SK-N-SH (cell line): ENCODE results near the gene EPHA5. TPM values are rescaled to one million over a fixed set of nuclear protein-coding genes. Genes with fewer than 3 reads are reported as not detected.
"Not testable (repeated sequence)": the region's sequence is repeated elsewhere in the genome, so short reads cannot be mapped to it uniquely, and the experiment has no call there.

ENCODE experiments used
- CTCF ChIA-PET: fragments of 300-600, 350-600 bp; formaldehyde crosslinking; extraction: SDS; loops from one replicate; lab custom pipeline; 2021; lab: Yijun Ruan, JAX
- POLR2A ChIA-PET: fragments of 350-600 bp; sonication (Branson Sonifier 250); formaldehyde crosslinking; extraction: SDS; loops from one replicate; lab custom pipeline; 2020; ENCODE audit warnings: antibody characterized with exemption, inconsistent platforms; lab: Yijun Ruan, JAX
- DNase-seq: peaks from one replicate; pipeline ENCODE4 v3.0.0; 2012
- H2AFZ ChIP-seq: fragments of 200-600 bp; sonication (generic); 2 replicates; pipeline ENCODE4 v1.8.1; 2016; ENCODE audit warnings: antibody characterized with exemption, mild to moderate bottlenecking, low read depth
- H3F3A ChIP-seq: fragments of 200-600 bp; sonication (generic); replicated peaks from 2 replicates; pipeline ENCODE3; 2016; ENCODE audit warnings: antibody characterized with exemption, mild to moderate bottlenecking; ENCODE audit not compliant: insufficient read depth
- H3K27ac ChIP-seq, 2 experiments: fragments of 200-500 bp in 1 of 2; fragments of 200-600 bp in 1 of 2; sonication (Bioruptor generic) in 1 of 2; sonication (generic), shearing (Covaris generic) in 1 of 2; 2 replicates each; pipeline versions ENCODE4 v1.5.1 to v1.6.1; 2014 to 2016; ENCODE audit warnings: low read depth in 2 of 2, inconsistent platforms in 1 of 2, low read length in 1 of 2, mild to moderate bottlenecking in 1 of 2, mixed read lengths in 1 of 2
- H3K27me3 ChIP-seq: fragments of 200-600 bp; sonication (generic), shearing (Covaris generic); 2 replicates; pipeline ENCODE4 v1.6.1; 2016; ENCODE audit warnings: mixed run types; ENCODE audit not compliant: insufficient read depth
- H3K36me3 ChIP-seq, 2 experiments: fragments of 200-500 bp in 1 of 2; fragments of 200-600 bp in 1 of 2; sonication (Bioruptor generic) in 1 of 2; sonication (generic) in 1 of 2; replicated peaks in 1 of 2; 2 replicates each; pipeline versions ENCODE3 to v1.5.1; 2014 to 2016; ENCODE audit warnings: low read length in 1 of 2, mild to moderate bottlenecking in 1 of 2; ENCODE audit not compliant: insufficient read depth in 2 of 2, control insufficient read depth in 1 of 2
- H3K4me1 ChIP-seq, 2 experiments: fragments of 200-500 bp in 1 of 2; fragments of 200-600 bp in 1 of 2; sonication (Bioruptor generic) in 1 of 2; sonication (generic), shearing (Covaris generic) in 1 of 2; 2 replicates each; pipeline versions ENCODE4 v1.5.1 to v1.6.1; 2014 to 2016; ENCODE audit warnings: low read depth in 1 of 2, low read length in 1 of 2, mixed run types in 1 of 2; ENCODE audit not compliant: insufficient read depth in 2 of 2, control insufficient read depth in 1 of 2
- H3K4me2 ChIP-seq: fragments of 200-600 bp; sonication (generic), shearing (Covaris generic); 2 replicates; pipeline ENCODE4 v1.6.1; 2017; ENCODE audit warnings: mixed run types
- H3K4me3 ChIP-seq, 2 experiments: fragments of 200-500 bp in 1 of 2; fragments of 200-600 bp in 1 of 2; sonication (Bioruptor generic) in 1 of 2; sonication (generic), shearing (Covaris generic) in 1 of 2; 2 replicates each; pipeline versions ENCODE4 v1.5.1 to v1.8.1; 2014 to 2016; ENCODE audit warnings: low read depth in 2 of 2, inconsistent platforms in 1 of 2, low read length in 1 of 2, mild to moderate bottlenecking in 1 of 2, mixed read lengths in 1 of 2, moderate library complexity in 1 of 2
- H3K79me2 ChIP-seq: fragments of 200-600 bp; sonication (generic); 2 replicates; pipeline ENCODE4 v1.8.1; 2017; ENCODE audit warnings: mild to moderate bottlenecking; ENCODE audit not compliant: insufficient read depth
- H3K9ac ChIP-seq: fragments of 200-600 bp; sonication (generic); 2 replicates; pipeline ENCODE4 v1.6.1; 2017; ENCODE audit warnings: mixed run types
- H3K9me2 ChIP-seq: fragments of 200-600 bp; sonication (generic); 2 replicates; pipeline ENCODE4 v1.6.1; 2017; ENCODE audit warnings: mixed run types
- H3K9me3 ChIP-seq: fragments of 200-600 bp; sonication (generic); 2 replicates; pipeline ENCODE4 v1.6.1; 2017; ENCODE audit warnings: mixed run types, mild to moderate bottlenecking, moderate library complexity
- H4K20me1 ChIP-seq: fragments of 200-600 bp; sonication (generic); 2 replicates; pipeline ENCODE4 v1.6.1; 2017; ENCODE audit warnings: mild to moderate bottlenecking, mixed run types; ENCODE audit not compliant: insufficient read depth
- CTCF ChIP-seq: fragments of 200-600 bp; sonication (generic); IDR thresholded peaks from 2 replicates; pipeline ENCODE4 v1.6.1; 2017; ENCODE audit warnings: antibody characterized with exemption, mild to moderate bottlenecking, moderate library complexity
- ELF1 ChIP-seq: IDR thresholded peaks from 2 replicates; pipeline ENCODE4 v1.4.0; 2012
- EP300 ChIP-seq, 2 experiments: IDR thresholded peaks; 2 replicates each; pipeline versions ENCODE4 v1.4.0 to v1.6.1; 2012; ENCODE audit warnings: borderline replicate concordance in 1 of 2, low read depth in 1 of 2, low read length in 1 of 2
- FOSL2 ChIP-seq: IDR thresholded peaks from 2 replicates; pipeline ENCODE4 v1.4.0; 2012; ENCODE audit warnings: low read depth, mild to moderate bottlenecking, moderate library complexity, borderline replicate concordance
- FOXJ3 ChIP-seq: sonication (generic); formaldehyde crosslinking; IDR thresholded peaks from 2 replicates; pipeline ENCODE4 v1.5.1; 2020; ENCODE audit warnings: mild to moderate bottlenecking, missing genetic modification reagents
- GABPA ChIP-seq: IDR thresholded peaks from 2 replicates; pipeline ENCODE4 v1.4.0; 2012; ENCODE audit warnings: low read depth, mild to moderate bottlenecking
- IRF3 ChIP-seq: fragments of 150-350 bp; IDR thresholded peaks from 2 replicates; pipeline ENCODE4 v1.6.1; 2016; ENCODE audit warnings: mild to moderate bottlenecking, low read depth, low read length
- JUND ChIP-seq: IDR thresholded peaks from 2 replicates; pipeline ENCODE4 v1.4.0; 2012
- PBX3 ChIP-seq: IDR thresholded peaks from 2 replicates; pipeline ENCODE4; 2012
- RCOR1 ChIP-seq: fragments of 150-350 bp; IDR thresholded peaks from 2 replicates; pipeline ENCODE4 v1.6.1; 2017; ENCODE audit warnings: antibody characterized with exemption, low read length
- REST ChIP-seq: IDR thresholded peaks from 2 replicates; pipeline ENCODE4 v1.6.1; 2012; ENCODE audit warnings: mild to moderate bottlenecking, low read depth, low read length, moderate library complexity
- SIN3A ChIP-seq: IDR thresholded peaks from 2 replicates; pipeline ENCODE4 v1.6.1; 2012; ENCODE audit warnings: low read depth, mild to moderate bottlenecking, low read length, moderate library complexity, borderline replicate concordance
- TCF12 ChIP-seq: IDR thresholded peaks from 2 replicates; pipeline ENCODE4 v1.4.0; 2012
- TEAD4 ChIP-seq: IDR thresholded peaks from 2 replicates; pipeline ENCODE4 v1.4.0; 2012; ENCODE audit warnings: mild to moderate bottlenecking, borderline replicate concordance; ENCODE audit not compliant: insufficient read depth
- USF2 ChIP-seq: fragments of 150-350 bp; IDR thresholded peaks from 2 replicates; pipeline ENCODE4 v1.6.1; 2017; ENCODE audit warnings: antibody characterized with exemption, low read length, low read depth, borderline replicate concordance
- YY1 ChIP-seq: IDR thresholded peaks from 2 replicates; pipeline ENCODE4 v1.4.0; 2012; ENCODE audit warnings: low read depth, mild to moderate bottlenecking
- ZBTB33 ChIP-seq: IDR thresholded peaks from 2 replicates; pipeline ENCODE4 v1.4.0; 2012; ENCODE audit warnings: low read depth, borderline replicate concordance
- WGBS: methylation state at CpG from one replicate; pipeline ENCODE4 v1.1.6; 2017; ENCODE audit warnings: low lambda C conversion rate; 5-methylcytosine and 5-hydroxymethylcytosine counted together
- polyA plus RNA-seq, 3 experiments: library from polyadenylated mRNA; depleted of rRNA; stranded (reverse); fragments of >200 nt; gene quantifications; 2 replicates each; pipeline ENCODE4 v1.2.3, GENCODE V29; 2012

Gene EPHA5
- polyA plus RNA-seq, 1 of the 3 experiments (the other 2 are of a cell fraction), result not detected

- Histone ChIP-seq H3K27me3 (peaks cover 5% of the 10 kb centered on the region; the same call in 1 of the 2 replicates), H3K27ac (no peak overlapping the region), H3K4me2 (no peak overlapping the region), H3K4me3 (no peak overlapping the region), H3K9me3 (no peaks in the 10 kb centered on the region), H3F3A (no peaks in the 10 kb centered on the region), H3K9me2 (no peaks in the 10 kb centered on the region), H3K36me3 (no peaks in the 10 kb centered on the region), H3K79me2 (no peaks in the 10 kb centered on the region), H4K20me1 (no peaks in the 10 kb centered on the region), H2AFZ (no peak overlapping the region), H3K4me1 (no peaks in the 10 kb centered on the region), H3K9ac (no peak overlapping the region)
- TF ChIP-seq PBX3, result no peak
- no peak for TF ChIP-seq TEAD4
- TF ChIP-seq FOSL2, result no peak
- no peak for TF ChIP-seq TCF12
- no peak for TF ChIP-seq CTCF
- no peak for TF ChIP-seq SIN3A
- no peak for TF ChIP-seq IRF3
- no peak for TF ChIP-seq EP300 (IDR thresholded peaks at IDR 0.05; ENCODE audit: borderline replicate concordance in 1 of 2, low read depth in 1 of 2, low read length in 1 of 2)
- no peak for TF ChIP-seq FOXJ3 (CRISPR knock-in tag)
- TF ChIP-seq USF2, result no peak
- TF ChIP-seq ZBTB33, result no peak
- no peak for TF ChIP-seq RCOR1
- TF ChIP-seq REST, result no peak
- TF ChIP-seq GABPA, result no peak
- no peak for TF ChIP-seq ELF1
- TF ChIP-seq YY1, result no peak
- TF ChIP-seq JUND, result no peak
- no peak for DNase-seq
- CTCF ChIA-PET, result no interaction called here
- 5% methylated on average over 1 of the region's 1 CpG for WGBS
- POLR2A ChIA-PET, result no interaction called here
Measured at GRCh38 chr4:65310586-65310985, 359.7 kb downstream of the EPHA5 start.

GRCh38 chr4:65308626-65309025 lies 361.7 kb downstream of the EPHA5 start:
- H3K4me3 ChIP-seq, H3K9ac ChIP-seq, H3K9me2 ChIP-seq, H3K36me3 ChIP-seq, H3K79me2 ChIP-seq, H3K4me1 ChIP-seq, H3F3A ChIP-seq, H3K4me2 ChIP-seq, H3K27me3 ChIP-seq, H4K20me1 ChIP-seq, POLR2A ChIA-PET, H3K27ac ChIP-seq, H3K9me3 ChIP-seq, H2AFZ ChIP-seq, DNase-seq, CTCF ChIA-PET: not testable (repeated sequence)
- WGBS, result 38% methylated on average over 8 of the region's 8 CpGs
